OCI-LY7 (cell line): ENCODE data around the gene ABCF3.

Experiments
- EZH2phosphoT487 ChIP-seq: fragments of 200-600 bp; sonication (generic); IDR thresholded peaks from 2 replicates; pipeline ENCODE4 v1.6.1; 2018; ENCODE audit warnings: low read depth, borderline replicate concordance, mild to moderate bottlenecking, mixed run types, antibody characterized with exemption, low read length, moderate library complexity, mixed read lengths
- TF ChIP-seq, protein P1 (sequence below): fragments of 200-600 bp; sonication (generic); conservative IDR thresholded peaks from 2 replicates; pipeline ENCODE4 v1.5.1; 2014; ENCODE audit warnings: mild to moderate bottlenecking, antibody characterized with exemption, low read length, moderate library complexity, mixed read lengths

DNA sequence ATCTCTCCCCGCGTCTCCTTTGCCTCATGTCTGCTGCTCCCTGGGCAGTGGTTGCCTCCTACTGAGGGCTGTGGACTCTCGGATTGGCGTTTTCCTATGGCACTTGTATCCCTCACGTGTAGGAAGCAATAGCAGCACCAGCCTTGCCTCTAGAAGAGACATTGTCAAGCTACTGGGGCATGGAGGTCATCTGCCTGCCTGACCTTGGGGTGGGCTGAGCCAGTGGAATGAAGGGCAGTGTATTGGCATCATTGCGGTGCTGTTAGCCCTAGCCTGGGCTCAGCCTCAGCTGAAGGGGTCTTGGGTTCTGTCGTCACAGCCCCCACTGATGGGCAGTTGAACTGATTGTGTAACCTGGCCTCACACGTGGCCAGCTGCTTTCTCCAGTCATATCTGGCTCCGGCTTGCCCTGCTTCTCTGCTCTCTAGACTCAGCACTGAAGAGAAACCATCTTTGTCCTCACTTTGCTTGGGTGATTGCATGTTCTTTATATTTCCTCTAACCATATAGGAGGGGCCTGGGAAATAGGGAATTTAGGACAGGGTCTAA is 8.1 kb downstream of the ABCF3 start:
- TF ChIP-seq, protein P1, sequence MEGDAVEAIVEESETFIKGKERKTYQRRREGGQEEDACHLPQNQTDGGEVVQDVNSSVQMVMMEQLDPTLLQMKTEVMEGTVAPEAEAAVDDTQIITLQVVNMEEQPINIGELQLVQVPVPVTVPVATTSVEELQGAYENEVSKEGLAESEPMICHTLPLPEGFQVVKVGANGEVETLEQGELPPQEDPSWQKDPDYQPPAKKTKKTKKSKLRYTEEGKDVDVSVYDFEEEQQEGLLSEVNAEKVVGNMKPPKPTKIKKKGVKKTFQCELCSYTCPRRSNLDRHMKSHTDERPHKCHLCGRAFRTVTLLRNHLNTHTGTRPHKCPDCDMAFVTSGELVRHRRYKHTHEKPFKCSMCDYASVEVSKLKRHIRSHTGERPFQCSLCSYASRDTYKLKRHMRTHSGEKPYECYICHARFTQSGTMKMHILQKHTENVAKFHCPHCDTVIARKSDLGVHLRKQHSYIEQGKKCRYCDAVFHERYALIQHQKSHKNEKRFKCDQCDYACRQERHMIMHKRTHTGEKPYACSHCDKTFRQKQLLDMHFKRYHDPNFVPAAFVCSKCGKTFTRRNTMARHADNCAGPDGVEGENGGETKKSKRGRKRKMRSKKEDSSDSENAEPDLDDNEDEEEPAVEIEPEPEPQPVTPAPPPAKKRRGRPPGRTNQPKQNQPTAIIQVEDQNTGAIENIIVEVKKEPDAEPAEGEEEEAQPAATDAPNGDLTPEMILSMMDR, result no peak
- no peak for TF ChIP-seq EZH2phosphoT487
